ENCODE results near the gene DCXR. TPM values are rescaled to one million over a fixed set of nuclear protein-coding genes. Genes with fewer than 3 reads are reported as not detected.
A peak's percentile ranks its signal among the peaks of the same experiment; 100 is the strongest.

The DCXR gene
- total RNA-seq, 1 experiment from 2014 or later = 120 TPM

- TF ChIP-seq EZH2 (IDR thresholded peaks at IDR 0.05; ENCODE audit: low read depth) = no peak
- TF ChIP-seq, protein P1, sequence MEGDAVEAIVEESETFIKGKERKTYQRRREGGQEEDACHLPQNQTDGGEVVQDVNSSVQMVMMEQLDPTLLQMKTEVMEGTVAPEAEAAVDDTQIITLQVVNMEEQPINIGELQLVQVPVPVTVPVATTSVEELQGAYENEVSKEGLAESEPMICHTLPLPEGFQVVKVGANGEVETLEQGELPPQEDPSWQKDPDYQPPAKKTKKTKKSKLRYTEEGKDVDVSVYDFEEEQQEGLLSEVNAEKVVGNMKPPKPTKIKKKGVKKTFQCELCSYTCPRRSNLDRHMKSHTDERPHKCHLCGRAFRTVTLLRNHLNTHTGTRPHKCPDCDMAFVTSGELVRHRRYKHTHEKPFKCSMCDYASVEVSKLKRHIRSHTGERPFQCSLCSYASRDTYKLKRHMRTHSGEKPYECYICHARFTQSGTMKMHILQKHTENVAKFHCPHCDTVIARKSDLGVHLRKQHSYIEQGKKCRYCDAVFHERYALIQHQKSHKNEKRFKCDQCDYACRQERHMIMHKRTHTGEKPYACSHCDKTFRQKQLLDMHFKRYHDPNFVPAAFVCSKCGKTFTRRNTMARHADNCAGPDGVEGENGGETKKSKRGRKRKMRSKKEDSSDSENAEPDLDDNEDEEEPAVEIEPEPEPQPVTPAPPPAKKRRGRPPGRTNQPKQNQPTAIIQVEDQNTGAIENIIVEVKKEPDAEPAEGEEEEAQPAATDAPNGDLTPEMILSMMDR (conservative IDR thresholded peaks at IDR 0.05) = no peak
- CTCF ChIA-PET = no interaction called here
These were observed 45.5 kb upstream of the DCXR start for GRCh38 chr17:82083009-82083408.

DNA sequence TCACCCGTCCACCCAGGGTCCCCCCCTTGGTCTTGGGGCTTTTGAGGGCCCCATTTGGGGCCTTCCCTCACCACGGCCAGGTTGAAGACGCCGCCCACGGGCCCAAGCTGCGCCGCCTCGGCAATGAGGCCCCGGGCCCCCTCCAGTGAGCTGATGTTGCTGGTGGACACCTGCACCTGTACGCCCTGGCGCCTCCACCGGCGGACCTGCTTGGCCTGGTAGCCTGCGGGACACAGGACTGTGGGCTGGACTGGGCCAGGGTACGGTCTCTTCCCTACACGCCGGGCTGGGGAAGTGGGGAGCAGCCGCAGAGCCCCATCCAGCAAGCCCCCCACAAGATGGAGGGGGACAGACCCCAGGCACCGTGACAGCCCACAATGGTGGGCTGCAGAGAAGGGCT lies 45.0 kb upstream of the DCXR start:
- CTCF ChIA-PET = no interaction called here
- no peak overlapping the region for H3K4me3 ChIP-seq
- intact Hi-C loops (cut with micrococcal nuclease; ENCODE audit: unreplicated experiment) = no loop called here

More at GRCh38 chr17:82083009-82083408, 45.5 kb upstream of the DCXR start:
- Histone ChIP-seq H3K27me3 (ENCODE audit: insufficient read depth, low read depth) (no peaks in the 10 kb centered on the region), H3K4me1 (replicated peaks; ENCODE audit: insufficient read depth) (no peaks in the 10 kb centered on the region), H3K27ac (no peak overlapping the region), H3K9me2 (ENCODE audit: insufficient read depth) (no peaks in the 10 kb centered on the region), H3K79me2 (ENCODE audit: low read depth) (no peaks in the 10 kb centered on the region), H3K36me3 (ENCODE audit: low read depth) (no peaks in the 10 kb centered on the region), H3K9me3 (ENCODE audit: insufficient read depth, low read depth) (no peaks in the 10 kb centered on the region), H3K4me2 (no peak overlapping the region), H2AFZ (no peak overlapping the region), H3K4me3 (no peak overlapping the region), H3F3A (ENCODE audit: insufficient read depth, low read depth) (peaks cover 6% of the 10 kb centered on the region; the same call in 1 of the 2 replicates), H4K20me1 (ENCODE audit: insufficient read depth) (peaks cover 14% of the 10 kb centered on the region)
- no TSS peak for BruUV-seq (replicated peaks)
- POLR2A ChIA-PET (ENCODE audit: unreplicated experiment) = no interaction called here
- intact Hi-C loops (cut with micrococcal nuclease; ENCODE audit: unreplicated experiment) = no loop called here
- DNase-seq = no peak

GRCh38 chr17:82081966-82082365 lies 44.5 kb upstream of the DCXR start:
- H3K36me3 ChIP-seq (ENCODE audit: low read depth) = no peaks in the 10 kb centered on the region
- no TSS peak for BruUV-seq (replicated peaks)

More for the DNA sequence above, 45.0 kb upstream of the DCXR start:
- Histone ChIP-seq H3K4me1 (replicated peaks; ENCODE audit: insufficient read depth) (no peaks in the 10 kb centered on the region), H3K36me3 (ENCODE audit: low read depth) (no peaks in the 10 kb centered on the region), H2AFZ (no peak overlapping the region), H3K27me3 (ENCODE audit: insufficient read depth, low read depth) (no peaks in the 10 kb centered on the region), H3K9me3 (ENCODE audit: insufficient read depth, low read depth) (no peaks in the 10 kb centered on the region), H3K79me2 (ENCODE audit: low read depth) (no peaks in the 10 kb centered on the region), H3K9me2 (ENCODE audit: insufficient read depth) (no peaks in the 10 kb centered on the region), H3F3A (ENCODE audit: insufficient read depth, low read depth) (peaks cover 6% of the 10 kb centered on the region; the same call in 1 of the 2 replicates), H4K20me1 (ENCODE audit: insufficient read depth) (peaks cover 14% of the 10 kb centered on the region), H3K4me2 (no peak overlapping the region), H3K27ac (no peak overlapping the region)
- DNase-seq = no peak
- POLR2A ChIA-PET (ENCODE audit: unreplicated experiment) = no interaction called here
- TSS peak; percentile 6 for BruUV-seq (replicated peaks)
- TF ChIP-seq, protein P1 (conservative IDR thresholded peaks at IDR 0.05) = no peak
- no peak for TF ChIP-seq EZH2 (IDR thresholded peaks at IDR 0.05; ENCODE audit: low read depth)

More at GRCh38 chr17:82081966-82082365, 44.5 kb upstream of the DCXR start:
- no peaks in the 10 kb centered on the region for H3K27me3 ChIP-seq (ENCODE audit: insufficient read depth, low read depth)
- TF ChIP-seq, protein P1 (conservative IDR thresholded peaks at IDR 0.05) = no peak
- TF ChIP-seq EZH2 (IDR thresholded peaks at IDR 0.05; ENCODE audit: low read depth) = no peak
- peaks cover 7% of the 10 kb centered on the region; the same call in 1 of the 2 replicates for H3F3A ChIP-seq (ENCODE audit: insufficient read depth, low read depth)
- H3K9me2 ChIP-seq (ENCODE audit: insufficient read depth) = no peaks in the 10 kb centered on the region
- intact Hi-C loops (cut with micrococcal nuclease; ENCODE audit: unreplicated experiment) = no loop called here
- no peak overlapping the region for H3K4me2 ChIP-seq
- ChIA-PET CTCF (no interaction called here), POLR2A (ENCODE audit: unreplicated experiment) (no interaction called here)
- no peak for DNase-seq
- no peak overlapping the region for H3K4me3 ChIP-seq
- no peaks in the 10 kb centered on the region for H3K4me1 ChIP-seq (replicated peaks; ENCODE audit: insufficient read depth)
- no peaks in the 10 kb centered on the region for H3K9me3 ChIP-seq (ENCODE audit: insufficient read depth, low read depth)
- H2AFZ ChIP-seq = no peak overlapping the region
- H3K27ac ChIP-seq = no peak overlapping the region
- peaks cover 14% of the 10 kb centered on the region for H4K20me1 ChIP-seq (ENCODE audit: insufficient read depth)
- H3K79me2 ChIP-seq (ENCODE audit: low read depth) = no peaks in the 10 kb centered on the region
